ENCODE results near the gene CNIH4.

DNA sequence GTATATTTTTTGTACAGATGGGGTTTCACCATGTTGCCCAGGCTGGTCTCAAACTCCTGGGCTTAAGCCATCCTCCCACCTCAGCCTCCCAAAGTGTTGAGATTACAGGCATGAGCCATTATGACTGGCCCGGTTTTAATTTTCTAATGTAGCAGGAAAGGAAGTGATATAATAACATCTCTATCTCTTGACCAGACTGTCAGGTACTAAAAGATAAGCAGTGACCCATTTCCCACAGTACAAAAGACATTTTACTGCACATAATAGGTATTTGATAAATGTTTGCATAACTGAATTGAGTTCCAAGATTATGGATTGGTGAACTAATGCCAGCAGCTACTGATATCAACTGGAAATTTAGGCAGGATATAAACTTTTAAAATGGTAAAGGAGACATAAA is 30.7 kb upstream of the CNIH4 start:
- no peak for TF ChIP-seq CTCF (IDR thresholded peaks at IDR 0.05; ENCODE audit: insufficient read depth, low read length)
- TF ChIP-seq POLR2AphosphoS5 (IDR thresholded peaks at IDR 0.05; ENCODE audit: low read depth): no peak
- no peak for TF ChIP-seq GABPA (IDR thresholded peaks at IDR 0.05; ENCODE audit: low read depth)

All from HL-60 (cell line).